Endothelial cell of umbilical vein (primary cell): ENCODE results near the gene TXNRD2. TPM values are rescaled to one million over a fixed set of nuclear protein-coding genes. Genes with fewer than 3 reads are reported as not detected.

Experiments used
- BruUV-seq: library from RNA; stranded (reverse); fragments of 400-500 nt; replicated peaks from 2 replicates; lab custom pipeline; 2021; lab: Mats Ljungman, UMichigan
- CTCF ChIA-PET: fragments of 300-600, 350-600 bp; sonication (Branson Sonifier 250); formaldehyde crosslinking; loops from one replicate; lab custom pipeline; 2021; ENCODE audit warnings: antibody characterized with exemption, inconsistent platforms; lab: Charles Lee
- POLR2A ChIA-PET: fragments of 300-600, 350-600 bp; sonication (Branson Sonifier 250); formaldehyde crosslinking; loops from one replicate; lab custom pipeline; 2021; ENCODE audit warnings: antibody characterized with exemption, inconsistent platforms; lab: Charles Lee
- DNase-seq: peaks from one replicate; pipeline ENCODE4 v3.0.0-alpha.2; 2011; ENCODE audit warnings: low read depth, low spot score
- FAIRE-seq: peaks from 2 replicates; lab custom pipeline; 2011; peaks lifted over from hg19 to GRCh38; lab: Jason Lieb, UNC
- H2AFZ ChIP-seq: 2 replicates; pipeline ENCODE4 v1.6.0; 2012; ENCODE audit warnings: low read depth, low read length, control low read depth, inconsistent platforms
- H3K27ac ChIP-seq: 2 replicates; pipeline ENCODE4 v1.5.1; 2011; ENCODE audit warnings: low read depth, mild to moderate bottlenecking, control low read depth, low read length, moderate library complexity; ENCODE audit not compliant: insufficient read depth
- H3K27me3 ChIP-seq, 2 experiments: 2 replicates each; pipeline versions ENCODE4 v1.6.0 to v1.6.1; 2011; ENCODE audit warnings: low read length in 2 of 2, mixed read lengths in 1 of 2; ENCODE audit not compliant: control insufficient read depth in 2 of 2, insufficient read depth in 2 of 2
- H3K36me3 ChIP-seq, 2 experiments: 2 replicates in 1 of 2; 3 replicates in 1 of 2; pipeline ENCODE4 v1.5.1; 2011; ENCODE audit warnings: low read length in 2 of 2, mild to moderate bottlenecking in 1 of 2, moderate library complexity in 1 of 2; ENCODE audit not compliant: control insufficient read depth in 2 of 2, insufficient read depth in 2 of 2; ENCODE audit errors: extremely low read depth in 1 of 2
- H3K4me1 ChIP-seq: 3 replicates; pipeline ENCODE4 v1.5.1; 2011; ENCODE audit warnings: mild to moderate bottlenecking, low read length; ENCODE audit not compliant: control insufficient read depth, insufficient read depth; ENCODE audit errors: extremely low read depth
- H3K4me2 ChIP-seq: 2 replicates; pipeline ENCODE4 v1.6.1; 2011; ENCODE audit warnings: low read length, control low read depth, mixed read lengths; ENCODE audit not compliant: insufficient read depth
- H3K4me3 ChIP-seq, 3 experiments: fragments of 200-600 bp in 1 of 3; sonication (generic), shearing (Covaris generic) in 1 of 3; replicated peaks in 1 of 3; 2 replicates each; pipeline ENCODE4 v1.5.1; 2011 to 2016; ENCODE audit warnings: control low read depth in 3 of 3, low read length in 3 of 3, mild to moderate bottlenecking in 2 of 3, inconsistent platforms in 1 of 3, low read depth in 1 of 3, moderate library complexity in 1 of 3; ENCODE audit not compliant: insufficient read depth in 1 of 3
- H3K79me2 ChIP-seq: 2 replicates; pipeline ENCODE4 v1.6.0; 2012; ENCODE audit warnings: low read length, inconsistent platforms; ENCODE audit not compliant: control insufficient read depth, insufficient read depth
- H3K9ac ChIP-seq: replicated peaks from 2 replicates; pipeline ENCODE3; 2011; ENCODE audit warnings: low read length, control low read depth; ENCODE audit not compliant: insufficient read depth; ENCODE audit errors: extremely low read depth
- H3K9me1 ChIP-seq: replicated peaks from 3 replicates; pipeline ENCODE4 v1.6.0; 2011; ENCODE audit warnings: mild to moderate bottlenecking, low read length; ENCODE audit not compliant: control insufficient read depth, insufficient read depth; ENCODE audit errors: extremely low read depth
- H3K9me3 ChIP-seq: replicated peaks from 2 replicates; pipeline ENCODE4 v1.5.1; 2012; ENCODE audit warnings: low read length, inconsistent platforms; ENCODE audit not compliant: control insufficient read depth, insufficient read depth
- H4K20me1 ChIP-seq: replicated peaks from 2 replicates; pipeline ENCODE3; 2011; ENCODE audit warnings: mild to moderate bottlenecking, low read length; ENCODE audit not compliant: control insufficient read depth, insufficient read depth; ENCODE audit errors: extremely low read depth
- CTCF ChIP-seq, 2 donors: IDR thresholded peaks; 1 replicate in 1 of 2; 2 replicates in 1 of 2; pipeline ENCODE4 v1.5.1; 2011; ENCODE audit warnings: low read length in 2 of 2, mild to moderate bottlenecking in 2 of 2, moderate library complexity in 2 of 2, control low read depth in 1 of 2, inconsistent platforms in 1 of 2, low read depth in 1 of 2; ENCODE audit not compliant: insufficient read depth in 1 of 2; ENCODE audit errors: extremely low read depth in 1 of 2
- EZH2 ChIP-seq: IDR thresholded peaks from 2 replicates; pipeline ENCODE4 v1.6.1; 2012; ENCODE audit warnings: borderline replicate concordance, low read depth, mild to moderate bottlenecking, moderate library complexity, low read length, inconsistent platforms; ENCODE audit not compliant: severe bottlenecking
- FOS ChIP-seq: IDR thresholded peaks from 2 replicates; pipeline ENCODE4 v1.6.1; 2011; ENCODE audit warnings: mild to moderate bottlenecking, low read length, moderate library complexity, borderline replicate concordance; ENCODE audit not compliant: insufficient read depth
- GATA2 ChIP-seq: IDR thresholded peaks from 2 replicates; pipeline ENCODE4 v1.7.0; 2011; ENCODE audit warnings: low read depth, mild to moderate bottlenecking, moderate library complexity, mixed read lengths, low read length; ENCODE audit not compliant: insufficient read length, insufficient read depth
- JUN ChIP-seq: IDR thresholded peaks from 2 replicates; pipeline ENCODE4 v1.6.1; 2011; ENCODE audit warnings: borderline replicate concordance, low read depth; ENCODE audit not compliant: insufficient read length, insufficient read depth
- MAX ChIP-seq: IDR thresholded peaks from 2 replicates; pipeline ENCODE4 v1.6.1; 2011; ENCODE audit not compliant: insufficient read depth, insufficient read length
- MYC ChIP-seq: IDR thresholded peaks from one replicate; pipeline ENCODE4 v1.6.1; 2011; ENCODE audit warnings: mild to moderate bottlenecking, low read depth, low read length
- POLR2A ChIP-seq: IDR thresholded peaks from 2 replicates; pipeline ENCODE4 v1.6.1; 2012; ENCODE audit warnings: low read depth, mild to moderate bottlenecking, control low read depth, low read length
- POLR2AphosphoS5 ChIP-seq: IDR thresholded peaks from 2 replicates; pipeline ENCODE4 v1.6.1; 2012; ENCODE audit warnings: low read depth, mild to moderate bottlenecking, control low read depth, low read length, moderate library complexity; ENCODE audit not compliant: insufficient read depth
- dilution Hi-C: fragments of 300-500 bp; cut with MboI; formaldehyde crosslinking; loops from one replicate; pipeline ENCODE4 v1.15.0; 2019; ENCODE audit warnings: low sequenced_read_pairs; ENCODE audit not compliant: extremely low pct_ligation_motif_present
- intact Hi-C: fragments of 100-400 bp; cut with micrococcal nuclease; formaldehyde crosslinking; loops from one replicate; pipeline ENCODE4 v1.10.0; 2022
- polyA plus RNA-seq, 4 experiments: library from polyadenylated mRNA; depleted of rRNA in 3 of 4; stranded (reverse) in 3 of 4; unstranded in 1 of 4; fragments of >200 nt; gene quantifications; 2 replicates each; pipeline versions ENCODE4 v1.2.1 to v1.2.3, GENCODE V29; 2011 to 2012; ENCODE audit warnings: missing spikeins in 1 of 4
- total RNA-seq: library from RNA; stranded (reverse); gene quantifications from 2 replicates; pipeline ENCODE4 v1.2.3, GENCODE V29; 2021

TXNRD2 gene
- total and polyA plus RNA-seq, 2 donors (not counting 3 experiments of a cell fraction or from before 2014, with no cell fraction given), result 211 to 440 TPM

GRCh38 chr22:19841641-19842392 is 99.8 kb downstream of the TXNRD2 start:
- no peak for TF ChIP-seq MAX
- no peak for TF ChIP-seq FOS
- TF ChIP-seq POLR2A, result no peak
- no peak for TF ChIP-seq CTCF (IDR thresholded peaks at IDR 0.05; ENCODE audit: extremely low read depth in 1 of 2, insufficient read depth in 1 of 2, low read depth in 1 of 2, low read length in 2 of 2)
- TF ChIP-seq POLR2AphosphoS5, result no peak
- TF ChIP-seq GATA2, result no peak
- TF ChIP-seq JUN, result no peak
- TF ChIP-seq EZH2, result no peak
- no peak for TF ChIP-seq MYC

More at GRCh38 chr22:19841641-19842392, 99.8 kb downstream of the TXNRD2 start:
- no peak overlapping the region for H3K4me2 ChIP-seq
- H3K36me3 ChIP-seq, result no peaks in the 10 kb centered on the region
- CTCF ChIA-PET, result interaction anchor here (0.6 to 1.1 kb wide), 2 partner anchors 68 to 69 kb away, joined by 3 read pairs; no protein-coding TSS in a partner anchor
- peaks cover 28% of the 10 kb centered on the region for H3K4me1 ChIP-seq
- H3K4me3 ChIP-seq, result no peak overlapping the region
- no peaks in the 10 kb centered on the region for H4K20me1 ChIP-seq
- H2AFZ ChIP-seq, result no peak overlapping the region
- no peaks in the 10 kb centered on the region for H3K27me3 ChIP-seq
- no peaks in the 10 kb centered on the region for H3K9me1 ChIP-seq
- intact Hi-C loops (no loop called here), dilution Hi-C loops (no loop called here)
- no peaks in the 10 kb centered on the region for H3K79me2 ChIP-seq
- FAIRE-seq, result no peak
- DNase-seq, result no peak
- H3K9me3 ChIP-seq, result no peaks in the 10 kb centered on the region
- POLR2A ChIA-PET, result no interaction called here
- H3K27ac ChIP-seq, result no peak overlapping the region
- no TSS peak for BruUV-seq
- H3K9ac ChIP-seq, result no peak overlapping the region
